ENCODE results near the gene F2RL2.

The F2RL2 gene

GRCh38 chr5:76582230-76583162 is 40.7 kb downstream of the F2RL2 start:
- DNase-seq = no peak

GRCh38 chr5:76580981-76581380 is 42.2 kb downstream of the F2RL2 start:
- DNase-seq = no peak

GRCh38 chr5:76579166-76579937 is 43.9 kb downstream of the F2RL2 start:
- no peak for DNase-seq

GRCh38 chr5:76576996-76577395 is 46.2 kb downstream of the F2RL2 start:
- DNase-seq = no peak

- DNase-seq = no peak
Observed at GRCh38 chr5:76576450-76576849, 46.8 kb downstream of the F2RL2 start.

GRCh38 chr5:76571559-76571958 is 51.6 kb downstream of the F2RL2 start:
- no peak for DNase-seq

GRCh38 chr5:76570153-76570552 is 53.0 kb downstream of the F2RL2 start:
- no peak for DNase-seq

Data from NCI-H774 (cell line).